Uterus (tissue), 2 donors: Measurements from ENCODE around the gene DCPS.

Experiments used
- CTCF ChIP-seq, 4 experiments: fragments of 200-600 bp in 2 of 4; fragments of 450-650 bp in 2 of 4; sonication (generic) in 2 of 4; IDR thresholded peaks; one replicate each; pipeline ENCODE4 v1.5.1; 2016 to 2019; ENCODE audit warnings: antibody characterized with exemption in 4 of 4, mild to moderate bottlenecking in 2 of 4, moderate library complexity in 1 of 4
- POLR2A ChIP-seq, 2 donors: fragments of 450-650 bp; IDR thresholded peaks; one replicate each; pipeline ENCODE4 v1.6.1; 2016; ENCODE audit warnings: antibody characterized with exemption in 2 of 2, mild to moderate bottlenecking in 1 of 2, moderate library complexity in 1 of 2

DNA sequence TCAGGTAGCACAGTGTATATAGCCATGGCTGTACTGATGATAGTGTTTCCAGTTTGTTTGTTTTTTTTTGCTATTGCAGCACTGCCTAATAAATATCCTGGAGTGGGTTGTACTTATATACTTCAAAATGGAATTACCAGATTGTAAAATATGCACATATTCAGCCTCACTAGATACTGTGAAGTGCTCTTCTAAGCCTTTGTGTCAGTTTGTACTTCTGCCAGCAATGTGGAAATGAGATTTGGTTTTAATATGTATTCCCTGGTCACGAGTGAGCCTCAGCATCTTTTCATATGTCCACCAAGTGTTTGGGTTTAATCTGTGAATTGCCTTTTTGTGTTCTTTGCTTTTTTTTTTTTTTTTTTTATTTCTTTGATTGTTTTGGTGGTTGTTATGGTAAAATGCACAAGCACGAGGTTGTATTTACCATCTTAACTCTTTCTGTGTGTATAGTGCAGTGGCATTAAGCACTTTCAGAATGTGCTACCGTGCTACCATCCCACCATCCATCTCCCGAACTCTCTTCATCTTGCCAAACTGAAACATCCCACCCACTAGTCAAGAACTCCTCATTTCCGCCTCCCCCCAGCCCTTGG is 86.5 kb downstream of the DCPS start:
- no peak for TF ChIP-seq CTCF (IDR thresholded peaks at IDR 0.05)
- TF ChIP-seq POLR2A (IDR thresholded peaks at IDR 0.05), result no peak
